SK-N-DZ (cell line): Measurements from ENCODE around the gene PAM16.

Experiments used
- DNase-seq: peaks from one replicate; pipeline ENCODE4 v3.0.0-alpha.2; 2015; ENCODE audit warnings: low spot score

The PAM16 gene

GRCh38 chr16:4371357-4372000 is 20.4 kb upstream of the PAM16 start, which contains the start of gene VASN:
VASN (plus strand) TSS chr16:4371848; CDS start chr16:4380878, 9,030 bp downstream.
- DNase-seq: peak; percentile 84

- DNase-seq: no peak
Measured at GRCh38 chr16:4370570-4371356, 19.6 kb upstream of the PAM16 start.

- no peak for DNase-seq
Measured at GRCh38 chr16:4370151-4370550, 19.0 kb upstream of the PAM16 start.

GRCh38 chr16:4369007-4369733 is 18.0 kb upstream of the PAM16 start:
- no peak for DNase-seq

- no peak for DNase-seq
Measured at GRCh38 chr16:4367393-4367856, 16.3 kb upstream of the PAM16 start.

GRCh38 chr16:4366016-4366415 is 14.9 kb upstream of the PAM16 start:
- no peak for DNase-seq

- DNase-seq: no peak
Measured at GRCh38 chr16:4365615-4366014, 14.5 kb upstream of the PAM16 start.

GRCh38 chr16:4365014-4365406 is 13.9 kb upstream of the PAM16 start:
- DNase-seq: no peak

GRCh38 chr16:4364196-4365013 is 13.3 kb upstream of the PAM16 start:
- no peak for DNase-seq

- DNase-seq: no peak
Measured at GRCh38 chr16:4362476-4363135, 11.5 kb upstream of the PAM16 start.

- no peak for DNase-seq
Measured at GRCh38 chr16:4361944-4362311, 10.8 kb upstream of the PAM16 start.

- DNase-seq: no peak
Measured at GRCh38 chr16:4361033-4361943, 10.2 kb upstream of the PAM16 start.

GRCh38 chr16:4360538-4361021 is 9.5 kb upstream of the PAM16 start:
- peak; percentile 58 for DNase-seq

GRCh38 chr16:4359914-4360313 is 8.8 kb upstream of the PAM16 start:
- DNase-seq: no peak

- DNase-seq: peak; percentile 65
Measured at GRCh38 chr16:4358831-4359561, 7.9 kb upstream of the PAM16 start.

- no peak for DNase-seq
Measured at GRCh38 chr16:4358236-4358635, 7.1 kb upstream of the PAM16 start.

- no peak for DNase-seq
Measured at GRCh38 chr16:4356820-4357219, 5.7 kb upstream of the PAM16 start.

- no peak for DNase-seq
Measured at GRCh38 chr16:4354512-4355409, 3.6 kb upstream of the PAM16 start.
